Endothelial cell of umbilical vein (primary cell): Measurements from ENCODE around the gene CDH15. TPM values are rescaled to one million over a fixed set of nuclear protein-coding genes. Genes with fewer than 3 reads are reported as not detected.

Experiments used
- BruUV-seq: library from RNA; stranded (reverse); fragments of 400-500 nt; replicated peaks from 2 replicates; lab custom pipeline; 2021; lab: Mats Ljungman, UMichigan
- CTCF ChIA-PET: fragments of 300-600, 350-600 bp; sonication (Branson Sonifier 250); formaldehyde crosslinking; loops from one replicate; lab custom pipeline; 2021; ENCODE audit warnings: antibody characterized with exemption, inconsistent platforms; lab: Charles Lee
- POLR2A ChIA-PET: fragments of 300-600, 350-600 bp; sonication (Branson Sonifier 250); formaldehyde crosslinking; loops from one replicate; lab custom pipeline; 2021; ENCODE audit warnings: antibody characterized with exemption, inconsistent platforms; lab: Charles Lee
- DNase-seq: peaks from one replicate; pipeline ENCODE4 v3.0.0-alpha.2; 2011; ENCODE audit warnings: low read depth, low spot score
- FAIRE-seq: peaks from 2 replicates; lab custom pipeline; 2011; peaks lifted over from hg19 to GRCh38; lab: Jason Lieb, UNC
- H2AFZ ChIP-seq: 2 replicates; pipeline ENCODE4 v1.6.0; 2012; ENCODE audit warnings: low read depth, low read length, control low read depth, inconsistent platforms
- H3K27ac ChIP-seq: 2 replicates; pipeline ENCODE4 v1.5.1; 2011; ENCODE audit warnings: low read depth, mild to moderate bottlenecking, control low read depth, low read length, moderate library complexity; ENCODE audit not compliant: insufficient read depth
- H3K27me3 ChIP-seq, 2 experiments: 2 replicates each; pipeline versions ENCODE4 v1.6.0 to v1.6.1; 2011; ENCODE audit warnings: low read length in 2 of 2, mixed read lengths in 1 of 2; ENCODE audit not compliant: control insufficient read depth in 2 of 2, insufficient read depth in 2 of 2
- H3K36me3 ChIP-seq, 2 experiments: 2 replicates in 1 of 2; 3 replicates in 1 of 2; pipeline ENCODE4 v1.5.1; 2011; ENCODE audit warnings: low read length in 2 of 2, mild to moderate bottlenecking in 1 of 2, moderate library complexity in 1 of 2; ENCODE audit not compliant: control insufficient read depth in 2 of 2, insufficient read depth in 2 of 2; ENCODE audit errors: extremely low read depth in 1 of 2
- H3K4me1 ChIP-seq: 3 replicates; pipeline ENCODE4 v1.5.1; 2011; ENCODE audit warnings: mild to moderate bottlenecking, low read length; ENCODE audit not compliant: control insufficient read depth, insufficient read depth; ENCODE audit errors: extremely low read depth
- H3K4me2 ChIP-seq: 2 replicates; pipeline ENCODE4 v1.6.1; 2011; ENCODE audit warnings: low read length, control low read depth, mixed read lengths; ENCODE audit not compliant: insufficient read depth
- H3K4me3 ChIP-seq, 3 experiments: fragments of 200-600 bp in 1 of 3; sonication (generic), shearing (Covaris generic) in 1 of 3; replicated peaks in 1 of 3; 2 replicates each; pipeline ENCODE4 v1.5.1; 2011 to 2016; ENCODE audit warnings: control low read depth in 3 of 3, low read length in 3 of 3, mild to moderate bottlenecking in 2 of 3, inconsistent platforms in 1 of 3, low read depth in 1 of 3, moderate library complexity in 1 of 3; ENCODE audit not compliant: insufficient read depth in 1 of 3
- H3K79me2 ChIP-seq: 2 replicates; pipeline ENCODE4 v1.6.0; 2012; ENCODE audit warnings: low read length, inconsistent platforms; ENCODE audit not compliant: control insufficient read depth, insufficient read depth
- H3K9ac ChIP-seq: replicated peaks from 2 replicates; pipeline ENCODE3; 2011; ENCODE audit warnings: low read length, control low read depth; ENCODE audit not compliant: insufficient read depth; ENCODE audit errors: extremely low read depth
- H3K9me1 ChIP-seq: replicated peaks from 3 replicates; pipeline ENCODE4 v1.6.0; 2011; ENCODE audit warnings: mild to moderate bottlenecking, low read length; ENCODE audit not compliant: control insufficient read depth, insufficient read depth; ENCODE audit errors: extremely low read depth
- H3K9me3 ChIP-seq: replicated peaks from 2 replicates; pipeline ENCODE4 v1.5.1; 2012; ENCODE audit warnings: low read length, inconsistent platforms; ENCODE audit not compliant: control insufficient read depth, insufficient read depth
- H4K20me1 ChIP-seq: replicated peaks from 2 replicates; pipeline ENCODE3; 2011; ENCODE audit warnings: mild to moderate bottlenecking, low read length; ENCODE audit not compliant: control insufficient read depth, insufficient read depth; ENCODE audit errors: extremely low read depth
- CTCF ChIP-seq, 2 donors: IDR thresholded peaks; 1 replicate in 1 of 2; 2 replicates in 1 of 2; pipeline ENCODE4 v1.5.1; 2011; ENCODE audit warnings: low read length in 2 of 2, mild to moderate bottlenecking in 2 of 2, moderate library complexity in 2 of 2, control low read depth in 1 of 2, inconsistent platforms in 1 of 2, low read depth in 1 of 2; ENCODE audit not compliant: insufficient read depth in 1 of 2; ENCODE audit errors: extremely low read depth in 1 of 2
- EZH2 ChIP-seq: IDR thresholded peaks from 2 replicates; pipeline ENCODE4 v1.6.1; 2012; ENCODE audit warnings: borderline replicate concordance, low read depth, mild to moderate bottlenecking, moderate library complexity, low read length, inconsistent platforms; ENCODE audit not compliant: severe bottlenecking
- FOS ChIP-seq: IDR thresholded peaks from 2 replicates; pipeline ENCODE4 v1.6.1; 2011; ENCODE audit warnings: mild to moderate bottlenecking, low read length, moderate library complexity, borderline replicate concordance; ENCODE audit not compliant: insufficient read depth
- GATA2 ChIP-seq: IDR thresholded peaks from 2 replicates; pipeline ENCODE4 v1.7.0; 2011; ENCODE audit warnings: low read depth, mild to moderate bottlenecking, moderate library complexity, mixed read lengths, low read length; ENCODE audit not compliant: insufficient read length, insufficient read depth
- JUN ChIP-seq: IDR thresholded peaks from 2 replicates; pipeline ENCODE4 v1.6.1; 2011; ENCODE audit warnings: borderline replicate concordance, low read depth; ENCODE audit not compliant: insufficient read length, insufficient read depth
- MAX ChIP-seq: IDR thresholded peaks from 2 replicates; pipeline ENCODE4 v1.6.1; 2011; ENCODE audit not compliant: insufficient read depth, insufficient read length
- MYC ChIP-seq: IDR thresholded peaks from one replicate; pipeline ENCODE4 v1.6.1; 2011; ENCODE audit warnings: mild to moderate bottlenecking, low read depth, low read length
- POLR2A ChIP-seq: IDR thresholded peaks from 2 replicates; pipeline ENCODE4 v1.6.1; 2012; ENCODE audit warnings: low read depth, mild to moderate bottlenecking, control low read depth, low read length
- POLR2AphosphoS5 ChIP-seq: IDR thresholded peaks from 2 replicates; pipeline ENCODE4 v1.6.1; 2012; ENCODE audit warnings: low read depth, mild to moderate bottlenecking, control low read depth, low read length, moderate library complexity; ENCODE audit not compliant: insufficient read depth
- dilution Hi-C: fragments of 300-500 bp; cut with MboI; formaldehyde crosslinking; loops from one replicate; pipeline ENCODE4 v1.15.0; 2019; ENCODE audit warnings: low sequenced_read_pairs; ENCODE audit not compliant: extremely low pct_ligation_motif_present
- intact Hi-C: fragments of 100-400 bp; cut with micrococcal nuclease; formaldehyde crosslinking; loops from one replicate; pipeline ENCODE4 v1.10.0; 2022
- polyA plus RNA-seq, 4 experiments: library from polyadenylated mRNA; depleted of rRNA in 3 of 4; stranded (reverse) in 3 of 4; unstranded in 1 of 4; fragments of >200 nt; gene quantifications; 2 replicates each; pipeline versions ENCODE4 v1.2.1 to v1.2.3, GENCODE V29; 2011 to 2012; ENCODE audit warnings: missing spikeins in 1 of 4
- total RNA-seq: library from RNA; stranded (reverse); gene quantifications from 2 replicates; pipeline ENCODE4 v1.2.3, GENCODE V29; 2021

Gene CDH15
- total and polyA plus RNA-seq, 2 donors (not counting 3 experiments of a cell fraction or from before 2014, with no cell fraction given) = 0.44 TPM; not detected in 1

- Histone ChIP-seq H3K27me3 (no peaks in the 10 kb centered on the region), H3K4me2 (peak overlapping the region; percentile 63), H3K9ac (peak overlapping the region; percentile 19), H3K9me3 (no peaks in the 10 kb centered on the region), H3K4me1 (no peaks in the 10 kb centered on the region), H3K79me2 (no peaks in the 10 kb centered on the region), H3K36me3 (no peaks in the 10 kb centered on the region), H2AFZ (peak overlapping the region; percentile 96), H3K27ac (no peak overlapping the region), H3K4me3 (peak overlapping the region; percentile 15 to 40 (median 33)), H4K20me1 (no peaks in the 10 kb centered on the region), H3K9me1 (no peaks in the 10 kb centered on the region)
- no peak for FAIRE-seq
- dilution Hi-C loops = no loop called here
- TF ChIP-seq MAX = no peak
- TF ChIP-seq CTCF (IDR thresholded peaks at IDR 0.05; ENCODE audit: extremely low read depth in 1 of 2, insufficient read depth in 1 of 2, low read depth in 1 of 2, low read length in 2 of 2) = no peak
- no peak for TF ChIP-seq POLR2A
- no peak for TF ChIP-seq FOS
- no peak for TF ChIP-seq MYC
- no peak for TF ChIP-seq GATA2
- TF ChIP-seq POLR2AphosphoS5 = no peak
- TF ChIP-seq JUN = no peak
- no peak for TF ChIP-seq EZH2
- ChIA-PET CTCF (no interaction called here), POLR2A (no interaction called here)
- intact Hi-C loops = loop anchor here (1.0 kb wide), 1 partner anchor 21 kb away; the partner anchor contains the start of gene CDH15
- no TSS peak for BruUV-seq
- no peak for DNase-seq
These were observed 20.3 kb downstream of the CDH15 start for GRCh38 chr16:89191901-89192185.
